C4-2B (cell line): ENCODE measurements around the gene STH.

Experiments used
- ZFX ChIP-seq: fragments of 450-650 bp; IDR thresholded peaks from 2 replicates; pipeline ENCODE4 v1.6.1; 2017
- TF ChIP-seq, protein P1 (sequence below): fragments of 450-650 bp; conservative IDR thresholded peaks from 2 replicates; pipeline ENCODE4 v1.5.1; 2017; ENCODE audit warnings: mild to moderate bottlenecking

DNA sequence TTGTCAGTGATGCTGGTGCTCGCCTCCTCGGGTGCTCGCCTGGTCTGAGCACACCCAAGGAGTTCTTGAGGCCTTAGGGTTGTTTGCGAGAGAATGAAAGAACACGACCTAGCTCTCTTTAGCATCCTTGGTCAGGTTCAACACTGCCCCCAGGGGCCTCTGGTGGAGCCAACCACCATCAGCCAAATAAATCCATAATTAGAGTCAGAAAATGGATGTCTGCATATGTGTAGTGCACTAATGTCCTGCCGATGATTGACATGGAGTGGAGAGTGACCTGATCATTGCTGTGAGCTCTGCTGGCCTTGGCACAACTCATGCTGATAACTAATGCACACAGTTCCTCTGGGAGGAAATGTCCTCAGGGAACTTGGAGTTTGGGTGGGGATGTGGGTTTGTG, 8.2 kb upstream of the STH start:
- TF ChIP-seq, protein P1, sequence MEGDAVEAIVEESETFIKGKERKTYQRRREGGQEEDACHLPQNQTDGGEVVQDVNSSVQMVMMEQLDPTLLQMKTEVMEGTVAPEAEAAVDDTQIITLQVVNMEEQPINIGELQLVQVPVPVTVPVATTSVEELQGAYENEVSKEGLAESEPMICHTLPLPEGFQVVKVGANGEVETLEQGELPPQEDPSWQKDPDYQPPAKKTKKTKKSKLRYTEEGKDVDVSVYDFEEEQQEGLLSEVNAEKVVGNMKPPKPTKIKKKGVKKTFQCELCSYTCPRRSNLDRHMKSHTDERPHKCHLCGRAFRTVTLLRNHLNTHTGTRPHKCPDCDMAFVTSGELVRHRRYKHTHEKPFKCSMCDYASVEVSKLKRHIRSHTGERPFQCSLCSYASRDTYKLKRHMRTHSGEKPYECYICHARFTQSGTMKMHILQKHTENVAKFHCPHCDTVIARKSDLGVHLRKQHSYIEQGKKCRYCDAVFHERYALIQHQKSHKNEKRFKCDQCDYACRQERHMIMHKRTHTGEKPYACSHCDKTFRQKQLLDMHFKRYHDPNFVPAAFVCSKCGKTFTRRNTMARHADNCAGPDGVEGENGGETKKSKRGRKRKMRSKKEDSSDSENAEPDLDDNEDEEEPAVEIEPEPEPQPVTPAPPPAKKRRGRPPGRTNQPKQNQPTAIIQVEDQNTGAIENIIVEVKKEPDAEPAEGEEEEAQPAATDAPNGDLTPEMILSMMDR = no peak
- no peak for TF ChIP-seq ZFX
